Fibroblast of the aortic adventitia (primary cell): ENCODE measurements around the gene WDR43. TPM values are rescaled to one million over a fixed set of nuclear protein-coding genes. Genes with fewer than 3 reads are reported as not detected.

Experiments
- DNase-seq: peaks from one replicate; pipeline ENCODE4 v3.0.0-alpha.2; 2010; ENCODE audit warnings: low read depth
- H3K4me3 ChIP-seq: 2 replicates; pipeline ENCODE4 v1.5.1; 2011; ENCODE audit warnings: low read depth, mild to moderate bottlenecking, control low read depth, low read length, moderate library complexity
- CTCF ChIP-seq: IDR thresholded peaks from 2 replicates; pipeline ENCODE4 v1.5.1; 2011; ENCODE audit warnings: mild to moderate bottlenecking, low read length, control low read depth, inconsistent platforms; ENCODE audit not compliant: insufficient read depth
- total RNA-seq: library from RNA; depleted of rRNA; stranded (reverse); fragments of >200 nt; gene quantifications from 2 replicates; pipeline ENCODE4 v1.2.3, GENCODE V29; 2012; ENCODE audit warnings: low replicate concordance

WDR43 gene
- total RNA-seq, 1 donor, result 80.2 TPM

DNA sequence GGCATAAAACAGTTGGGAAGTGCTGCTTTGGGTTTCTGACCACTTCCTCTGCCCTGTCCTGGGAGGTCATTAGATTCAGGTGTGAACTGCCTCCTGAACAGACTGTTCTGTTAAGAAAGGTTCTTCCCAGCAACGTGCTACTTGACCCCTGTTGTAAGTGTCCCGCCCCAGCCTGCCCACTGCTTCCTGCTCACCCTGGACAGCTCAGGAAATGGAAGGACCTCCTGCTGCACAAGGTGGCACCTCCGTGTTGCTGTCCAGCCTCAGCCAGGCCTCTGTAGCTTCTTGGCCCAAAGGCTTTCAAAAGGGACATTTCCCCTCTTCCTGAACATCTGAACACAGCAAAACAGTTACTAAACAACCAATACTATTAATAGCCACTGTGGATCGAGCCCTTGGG, 92.0 kb downstream of the WDR43 start:
- no peak overlapping the region for H3K4me3 ChIP-seq
- no peak for DNase-seq
- no peak for TF ChIP-seq CTCF

GRCh38 chr2:28989973-28990372, 95.5 kb downstream of the WDR43 start:
- no peak for DNase-seq
- no peak overlapping the region for H3K4me3 ChIP-seq
- no peak for TF ChIP-seq CTCF

- no peak for DNase-seq
- no peak for TF ChIP-seq CTCF
- no peak overlapping the region for H3K4me3 ChIP-seq
Measured at GRCh38 chr2:28990445-28990844, 96.0 kb downstream of the WDR43 start.

GRCh38 chr2:28991021-28991420, 96.6 kb downstream of the WDR43 start:
- H3K4me3 ChIP-seq, result no peak overlapping the region
- peak; percentile 58 for DNase-seq
- no peak for TF ChIP-seq CTCF

- TF ChIP-seq CTCF, result no peak
- no peak for DNase-seq
- H3K4me3 ChIP-seq, result no peak overlapping the region
Measured at GRCh38 chr2:28991460-28991859, 97.0 kb downstream of the WDR43 start.

- TF ChIP-seq CTCF, result no peak
- no peak for DNase-seq
- no peak overlapping the region for H3K4me3 ChIP-seq
Measured at GRCh38 chr2:28993206-28993960, 98.9 kb downstream of the WDR43 start.

- TF ChIP-seq CTCF, result no peak
- H3K4me3 ChIP-seq, result no peak overlapping the region
- no peak for DNase-seq
Measured at GRCh38 chr2:28994074-28994473, 99.6 kb downstream of the WDR43 start.
